ENCODE data around the gene PPP4R2. TPM values are rescaled to one million over a fixed set of nuclear protein-coding genes. Genes with fewer than 3 reads are reported as not detected.

The PPP4R2 gene
- total and polyA plus RNA-seq, 2 of the 4 experiments (the other 2 are of a cell fraction) = 13.5 to 31.4 TPM

GRCh38 chr3:72973786-72974185 is 22.8 kb upstream of the PPP4R2 start:
- Histone ChIP-seq H2AK5ac (ENCODE audit: low read depth, low read length) (no peak overlapping the region), H3K36me3 (ENCODE audit: control insufficient read depth, insufficient read depth, low read length) (peaks cover 6% of the 10 kb centered on the region; the same call in 1 of the 2 replicates), H2BK120ac (ENCODE audit: low read depth, low read length) (no peak overlapping the region), H3K27me3 (ENCODE audit: control insufficient read depth, insufficient read depth, low read length) (no peaks in the 10 kb centered on the region), H2BK5ac (ENCODE audit: low read depth, low read length, poor library complexity, severe bottlenecking) (no peak overlapping the region), H3K79me1 (ENCODE audit: low read depth in 1 of 2, low read length in 2 of 2) (no peaks in the 10 kb centered on the region), H2BK15ac (ENCODE audit: low read depth, low read length) (no peak overlapping the region), H3K27ac (ENCODE audit: insufficient read depth, low read length) (no peak overlapping the region), H3K9me1 (ENCODE audit: insufficient read depth, low read length) (no peaks in the 10 kb centered on the region), H4K8ac (ENCODE audit: low read depth in 2 of 2, low read length in 2 of 2) (no peak overlapping the region), H3K9ac (ENCODE audit: low read depth, low read length) (no peak overlapping the region), H3K4me2 (ENCODE audit: low read depth, low read length) (no peak overlapping the region), H3K4me1 (ENCODE audit: control insufficient read depth, insufficient read depth, low read length) (no peaks in the 10 kb centered on the region; the same call in 1 of the 2 replicates), H3K4me3 (ENCODE audit: insufficient read depth, low read depth, low read length) (no peak overlapping the region), H2AK9ac (replicated peaks; ENCODE audit: low read depth, low read length, poor library complexity) (no peak overlapping the region), H3K9me3 (ENCODE audit: control insufficient read depth, insufficient read depth, low read length) (no peaks in the 10 kb centered on the region), H3K56ac (ENCODE audit: extremely low read depth, insufficient read depth, low read length) (no peak overlapping the region), H3K4ac (ENCODE audit: low read depth, low read length) (no peak overlapping the region), H2AFZ (replicated peaks; ENCODE audit: low read length, poor library complexity) (no peak overlapping the region), H3K18ac (ENCODE audit: low read depth, low read length) (no peak overlapping the region), H3K23ac (ENCODE audit: low read depth, low read length) (no peak overlapping the region), H4K91ac (ENCODE audit: insufficient read depth, low read depth, low read length) (no peak overlapping the region), H2BK20ac (ENCODE audit: low read depth, low read length) (no peak overlapping the region), H4K5ac (ENCODE audit: low read depth, low read length) (no peak overlapping the region), H4K20me1 (ENCODE audit: insufficient read depth, low read length) (no peaks in the 10 kb centered on the region), H3K14ac (replicated peaks; ENCODE audit: low read depth, low read length) (no peak overlapping the region)
- TF ChIP-seq, protein P1, sequence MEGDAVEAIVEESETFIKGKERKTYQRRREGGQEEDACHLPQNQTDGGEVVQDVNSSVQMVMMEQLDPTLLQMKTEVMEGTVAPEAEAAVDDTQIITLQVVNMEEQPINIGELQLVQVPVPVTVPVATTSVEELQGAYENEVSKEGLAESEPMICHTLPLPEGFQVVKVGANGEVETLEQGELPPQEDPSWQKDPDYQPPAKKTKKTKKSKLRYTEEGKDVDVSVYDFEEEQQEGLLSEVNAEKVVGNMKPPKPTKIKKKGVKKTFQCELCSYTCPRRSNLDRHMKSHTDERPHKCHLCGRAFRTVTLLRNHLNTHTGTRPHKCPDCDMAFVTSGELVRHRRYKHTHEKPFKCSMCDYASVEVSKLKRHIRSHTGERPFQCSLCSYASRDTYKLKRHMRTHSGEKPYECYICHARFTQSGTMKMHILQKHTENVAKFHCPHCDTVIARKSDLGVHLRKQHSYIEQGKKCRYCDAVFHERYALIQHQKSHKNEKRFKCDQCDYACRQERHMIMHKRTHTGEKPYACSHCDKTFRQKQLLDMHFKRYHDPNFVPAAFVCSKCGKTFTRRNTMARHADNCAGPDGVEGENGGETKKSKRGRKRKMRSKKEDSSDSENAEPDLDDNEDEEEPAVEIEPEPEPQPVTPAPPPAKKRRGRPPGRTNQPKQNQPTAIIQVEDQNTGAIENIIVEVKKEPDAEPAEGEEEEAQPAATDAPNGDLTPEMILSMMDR (conservative IDR thresholded peaks at IDR 0.05; ENCODE audit: low read depth, low read length) = no peak
- TF ChIP-seq MAZ (IDR thresholded peaks at IDR 0.05; ENCODE audit: borderline replicate concordance, low read depth, low read length) = no peak
- TF ChIP-seq POLR2A (IDR thresholded peaks at IDR 0.05; ENCODE audit: low read depth, low read length) = no peak
- no peak for TF ChIP-seq RFX5 (IDR thresholded peaks at IDR 0.05; ENCODE audit: low read depth, low read length)
- TF ChIP-seq, protein P2, sequence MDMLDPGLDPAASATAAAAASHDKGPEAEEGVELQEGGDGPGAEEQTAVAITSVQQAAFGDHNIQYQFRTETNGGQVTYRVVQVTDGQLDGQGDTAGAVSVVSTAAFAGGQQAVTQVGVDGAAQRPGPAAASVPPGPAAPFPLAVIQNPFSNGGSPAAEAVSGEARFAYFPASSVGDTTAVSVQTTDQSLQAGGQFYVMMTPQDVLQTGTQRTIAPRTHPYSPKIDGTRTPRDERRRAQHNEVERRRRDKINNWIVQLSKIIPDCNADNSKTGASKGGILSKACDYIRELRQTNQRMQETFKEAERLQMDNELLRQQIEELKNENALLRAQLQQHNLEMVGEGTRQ (IDR thresholded peaks at IDR 0.05; ENCODE audit: low read depth, low read length) = no peak
- TF ChIP-seq RAD21 (IDR thresholded peaks at IDR 0.05; ENCODE audit: low read length) = no peak
- no peak for TF ChIP-seq CHD1 (IDR thresholded peaks at IDR 0.05; ENCODE audit: low read depth, low read length)
- no peak for TF ChIP-seq MXI1 (IDR thresholded peaks at IDR 0.05; ENCODE audit: borderline replicate concordance, low read depth, low read length)
- no peak for TF ChIP-seq MAFK (IDR thresholded peaks at IDR 0.05; ENCODE audit: low read depth, low read length)
- TF ChIP-seq ELK1 (IDR thresholded peaks at IDR 0.05; ENCODE audit: borderline replicate concordance, low read depth, low read length) = no peak
- TF ChIP-seq CEBPB (IDR thresholded peaks at IDR 0.05; ENCODE audit: low read depth, low read length) = no peak
- no peak for TF ChIP-seq RCOR1 (IDR thresholded peaks at IDR 0.05; ENCODE audit: insufficient replicate concordance, low read length)
- TF ChIP-seq FOS (IDR thresholded peaks at IDR 0.05; ENCODE audit: low read depth, low read length) = no peak
- no CpG with 5 or more reads among the region's 2 CpGs for WGBS, 2 experiments (ENCODE audit: extremely low coverage in 2 of 2, insufficient read length in 1 of 2)
- BruUV-seq (replicated peaks) = no TSS peak
- ChIA-PET CTCF (no interaction called here), POLR2A (ENCODE audit: unreplicated experiment) (no interaction called here)
- in situ Hi-C loops (cut with MboI; ENCODE audit: low sequenced_read_pairs) (no loop called here), intact Hi-C loops (cut with micrococcal nuclease) (no loop called here), dilution Hi-C loops (cut with HindIII; ENCODE audit: low sequenced_read_pairs, unreplicated experiment) (no loop called here)
- DNase-seq (no peak), ATAC-seq (ENCODE audit: low read depth) (no peak)
